GM18517 (cell line): ENCODE measurements around the gene UAP1L1.
"Not testable (repeated sequence)": the region's sequence is repeated elsewhere in the genome, so short reads cannot be mapped to it uniquely, and the experiment has no call there.

ENCODE experiments used
- ATAC-seq: cut with Tn5 transposase; IDR thresholded peaks from one replicate; pipeline ENCODE4 v1.9.1; 2021; ENCODE audit warnings: mild to moderate bottlenecking, moderate library complexity; ENCODE audit not compliant: unreplicated experiment

Gene UAP1L1

GRCh38 chr9:137077010-137077747 lies at the start of gene UAP1L1:
Gene UAP1L1 (plus strand): TSS chr9:137077517. CDS start chr9:137077533, 16 bp downstream.
- ATAC-seq, result peak; percentile 50

GRCh38 chr9:137028263-137029057 lies 48.9 kb upstream of the UAP1L1 start:
- ATAC-seq, result no peak

GRCh38 chr9:137029058-137029936 lies 48.0 kb upstream of the UAP1L1 start:
- peak; percentile 42 for ATAC-seq

GRCh38 chr9:137030006-137030405 lies 47.3 kb upstream of the UAP1L1 start:
- ATAC-seq, result no peak

GRCh38 chr9:137030538-137031527 lies 46.5 kb upstream of the UAP1L1 start:
- no peak for ATAC-seq

GRCh38 chr9:137031904-137032640 lies 45.2 kb upstream of the UAP1L1 start, which contains the start of gene FUT7:
Gene FUT7 (minus strand): TSS chr9:137032088. CDS start chr9:137031991, 97 bp downstream.
- ATAC-seq, result no peak

- no peak for ATAC-seq
These were observed 44.5 kb upstream of the UAP1L1 start for GRCh38 chr9:137032858-137033257.

GRCh38 chr9:137033481-137033880 lies 43.8 kb upstream of the UAP1L1 start:
- not testable (repeated sequence) for ATAC-seq

- ATAC-seq, result no peak
These were observed 43.1 kb upstream of the UAP1L1 start for GRCh38 chr9:137034039-137034708.

- ATAC-seq, result peak; percentile 54
These were observed 42.4 kb upstream of the UAP1L1 start for GRCh38 chr9:137034709-137035506.

GRCh38 chr9:137035507-137035834 lies 41.8 kb upstream of the UAP1L1 start:
- ATAC-seq, result no peak

- no peak for ATAC-seq
These were observed 41.4 kb upstream of the UAP1L1 start for GRCh38 chr9:137035937-137036336.

- no peak for ATAC-seq
These were observed 40.3 kb upstream of the UAP1L1 start for GRCh38 chr9:137037035-137037434.

GRCh38 chr9:137037483-137037882 lies 39.8 kb upstream of the UAP1L1 start:
- no peak for ATAC-seq

- no peak for ATAC-seq
These were observed 38.4 kb upstream of the UAP1L1 start for GRCh38 chr9:137038916-137039315.

GRCh38 chr9:137039611-137040366 lies 37.5 kb upstream of the UAP1L1 start:
- ATAC-seq, result no peak

GRCh38 chr9:137040568-137040967 lies 36.7 kb upstream of the UAP1L1 start:
- no peak for ATAC-seq
